K562 (cell line): ENCODE measurements around the gene MYOZ1. TPM values are rescaled to one million over a fixed set of nuclear protein-coding genes. Genes with fewer than 3 reads are reported as not detected.

Experiments used
- ATF6 ChIP-seq: sonication (generic); formaldehyde crosslinking; IDR thresholded peaks from 2 replicates; pipeline ENCODE4 v1.4.0; 2020; ENCODE audit warnings: mild to moderate bottlenecking, missing genetic modification reagents
- BRF2 ChIP-seq: IDR thresholded peaks from 3 replicates; pipeline ENCODE4 v1.6.1; 2011; ENCODE audit warnings: borderline replicate concordance, mild to moderate bottlenecking; ENCODE audit not compliant: insufficient read length, insufficient read depth
- CGGBP1 ChIP-seq: fragments of 250-450 bp; sonication (Bioruptor Pico); IDR thresholded peaks from 2 replicates; pipeline ENCODE4 v1.9.0; 2021; ENCODE audit warnings: mild to moderate bottlenecking
- GATAD2A ChIP-seq: fragments of 450-650 bp; IDR thresholded peaks from 2 replicates; pipeline ENCODE4 v1.6.1; 2017
- HDAC2 ChIP-seq: fragments of 450-650 bp; IDR thresholded peaks from 2 replicates; pipeline ENCODE4 v1.6.1; 2016; ENCODE audit warnings: mild to moderate bottlenecking
- ILK ChIP-seq: fragments of 450-650 bp; IDR thresholded peaks from 2 replicates; pipeline ENCODE4 v1.6.1; 2016; ENCODE audit warnings: missing genetic modification characterization, low read depth, mild to moderate bottlenecking, missing compliant biosample characterization, moderate library complexity, borderline replicate concordance
- LEF1 ChIP-seq: fragments of 450-650 bp; IDR thresholded peaks from 2 replicates; pipeline ENCODE4 v1.6.1; 2016; ENCODE audit warnings: mild to moderate bottlenecking
- POLR2B ChIP-seq: fragments of 450-650 bp; IDR thresholded peaks from 2 replicates; pipeline ENCODE4 v1.6.1; 2018; ENCODE audit warnings: low read depth; ENCODE audit not compliant: partially characterized antibody
- RNF2 ChIP-seq: sonication (generic); IDR thresholded peaks from 2 replicates; pipeline ENCODE4 v1.6.1; 2016
- SRF ChIP-seq, 2 experiments: fragments of 250-450, 450-650 bp in 1 of 2; sonication (Bioruptor Pico) in 1 of 2; sonication (generic) in 1 of 2; formaldehyde crosslinking; IDR thresholded peaks; 2 replicates each; pipeline versions ENCODE4 v1.5.0 to v1.5.1; 2020 to 2022; ENCODE audit warnings: mild to moderate bottlenecking in 1 of 2, missing genetic modification reagents in 1 of 2
- TARDBP ChIP-seq: fragments of 450-650 bp; IDR thresholded peaks from 2 replicates; pipeline ENCODE4 v1.6.1; 2016
- TEAD2 ChIP-seq: fragments of 450-650 bp; IDR thresholded peaks from 2 replicates; pipeline ENCODE4 v1.6.1; 2016; ENCODE audit warnings: missing genetic modification characterization, control low read depth, missing compliant biosample characterization
- TRIM28 ChIP-seq: fragments of 450-650 bp; IDR thresholded peaks from 2 replicates; pipeline ENCODE4 v1.6.1; 2017
- XRCC4 ChIP-seq: IDR thresholded peaks from one replicate; pipeline ENCODE4 v1.6.1; 2011; ENCODE audit not compliant: insufficient read depth, insufficient read length; ENCODE audit errors: extremely low read depth
- ZBTB33 ChIP-seq: sonication (generic); formaldehyde crosslinking; IDR thresholded peaks from 2 replicates; pipeline ENCODE4 v1.8.1; 2023; ENCODE audit warnings: mild to moderate bottlenecking, missing genetic modification reagents
- ZNF217 ChIP-seq: sonication (generic); formaldehyde crosslinking; IDR thresholded peaks from 2 replicates; pipeline ENCODE4 v1.8.0; 2022; ENCODE audit warnings: mild to moderate bottlenecking, missing genetic modification reagents
- ZNF24 ChIP-seq: fragments of 450-650 bp; IDR thresholded peaks from 2 replicates; pipeline ENCODE4 v1.6.1; 2016
- ZNF518B ChIP-seq: fragments of 250-450 bp; sonication (Bioruptor Pico); IDR thresholded peaks from 2 replicates; pipeline ENCODE4 v1.5.0; 2021; ENCODE audit warnings: mild to moderate bottlenecking, moderate library complexity
- ZNF778 ChIP-seq: fragments of 450-650 bp; formaldehyde crosslinking; IDR thresholded peaks from 2 replicates; pipeline ENCODE4 v1.4.0; 2020; ENCODE audit warnings: mild to moderate bottlenecking, moderate library complexity
- polyA plus RNA-seq, 8 experiments: library from polyadenylated mRNA; depleted of rRNA in 4 of 8; stranded (reverse) in 5 of 8; unstranded in 3 of 8; fragments of >200 nt; fragmentation: Nextera tagmentation in 2 of 8; fragmentation: Illumina TruSeq in 1 of 8; extraction: Ambion mirVana in 2 of 8; extraction: Trizol in 1 of 8; gene quantifications; 2 replicates each; pipeline versions ENCODE4 v1.2.1 to v1.2.3, GENCODE V29; 2011 to 2014; ENCODE audit warnings: inconsistent platforms in 1 of 8, missing spikeins in 1 of 8
- total RNA-seq, 7 experiments: library from RNA; depleted of rRNA in 6 of 7; stranded (reverse); fragments of >200 nt in 6 of 7; fragmentation: Illumina TruSeq in 2 of 7; extraction: Trizol in 2 of 7; gene quantifications; 2 replicates each; pipeline versions ENCODE4 v1.2.1 to v1.2.3, GENCODE V29; 2011 to 2021; ENCODE audit warnings: low replicate concordance in 1 of 7

The MYOZ1 gene
- total and polyA plus RNA-seq, 9 of the 15 experiments (the other 6 are each of a cell fraction or from before 2014, with no cell fraction given), result 0.03 to 0.18 (median 0.07) TPM; not detected in 5

GRCh38 chr10:73590881-73591799, 50.1 kb downstream of the MYOZ1 start, which contains the start of gene USP54 (continued):
- TF ChIP-seq HDAC2 (no peak; the same call in 1 of the 2 replicates), SRF (CRISPR knock-in tag; IDR thresholded peaks at IDR 0.05) (0 out of 4 replicates have a peak, but pooled peaks of 1 of the 2 experiments have one; percentile 23), TRIM28 (no peak), CGGBP1 (CRISPR knock-in tag) (no peak), ZNF518B (CRISPR knock-in tag) (no peak), RNF2 (no peak), XRCC4 (no peak), LEF1 (0 out of 2 replicates have a peak, but pooled peaks have one; percentile 12), GATAD2A (peak; percentile 86; the same call in 1 of the 2 replicates), TEAD2 (tag) (no peak), TARDBP (no peak), BRF2 (no peak), ZNF24 (no peak), POLR2B (no peak), ZBTB33 (CRISPR knock-in tag) (no peak), ZNF217 (no peak), ATF6 (CRISPR knock-in tag) (no peak), ZNF778 (CRISPR knock-in tag) (no peak), ILK (0 out of 2 replicates have a peak, but pooled peaks have one; percentile 23)
